ENCODE data around the gene POU3F2.

The POU3F2 gene

DNA sequence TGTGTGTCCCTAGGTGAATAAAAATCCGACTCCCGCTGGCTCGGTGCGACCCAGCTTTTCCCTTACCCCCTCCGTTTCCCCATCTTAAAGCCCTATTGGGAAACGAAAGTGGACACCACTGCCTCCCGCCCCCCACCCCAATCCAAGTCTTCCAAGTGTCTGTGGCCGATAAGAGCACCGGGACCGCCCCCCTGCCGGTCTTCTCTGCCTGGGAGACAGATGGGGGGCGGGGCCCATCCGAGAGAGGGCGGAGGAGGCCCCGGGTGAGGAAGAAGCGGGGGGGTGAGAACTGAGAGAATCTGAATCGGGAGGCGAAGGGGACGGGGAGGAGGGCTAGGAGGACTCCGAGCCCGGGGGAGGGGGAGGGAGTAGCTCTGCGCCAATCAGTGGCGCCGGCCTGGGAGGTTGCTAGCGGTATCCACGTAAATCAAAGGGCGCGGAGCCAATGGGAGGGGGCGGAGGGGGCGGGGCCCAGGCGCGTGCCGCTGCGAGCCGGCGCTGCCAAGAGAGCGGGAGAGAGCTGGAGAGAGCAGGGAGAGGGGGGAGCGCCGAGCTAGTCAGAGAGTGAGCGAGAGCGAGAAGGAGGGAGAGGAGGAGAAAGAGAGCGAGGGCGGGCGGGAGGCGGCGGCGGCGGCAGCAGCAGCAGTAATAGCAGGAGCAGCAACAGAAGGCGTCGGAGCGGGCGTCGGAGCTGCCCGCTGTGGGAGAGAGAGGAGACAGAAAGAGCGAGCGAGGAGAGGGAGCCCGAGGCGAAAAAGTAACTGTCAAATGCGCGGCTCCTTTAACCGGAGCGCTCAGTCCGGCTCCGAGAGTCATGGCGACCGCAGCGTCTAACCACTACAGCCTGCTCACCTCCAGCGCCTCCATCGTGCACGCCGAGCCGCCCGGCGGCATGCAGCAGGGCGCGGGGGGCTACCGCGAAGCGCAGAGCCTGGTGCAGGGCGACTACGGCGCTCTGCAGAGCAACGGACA, at the start of gene POU3F2:
Gene POU3F2 (plus strand): TSS at position 515 of the 972 bp plus-strand sequence. CDS start 300 bp downstream, at position 815.
- DNase-seq: peak; percentile 38 to 57 (median 50)

- no peak for DNase-seq
Measured at GRCh38 chr6:98787435-98787834, 46.9 kb upstream of the POU3F2 start.

GRCh38 chr6:98787961-98788360, 46.4 kb upstream of the POU3F2 start:
- no peak for DNase-seq

DNA sequence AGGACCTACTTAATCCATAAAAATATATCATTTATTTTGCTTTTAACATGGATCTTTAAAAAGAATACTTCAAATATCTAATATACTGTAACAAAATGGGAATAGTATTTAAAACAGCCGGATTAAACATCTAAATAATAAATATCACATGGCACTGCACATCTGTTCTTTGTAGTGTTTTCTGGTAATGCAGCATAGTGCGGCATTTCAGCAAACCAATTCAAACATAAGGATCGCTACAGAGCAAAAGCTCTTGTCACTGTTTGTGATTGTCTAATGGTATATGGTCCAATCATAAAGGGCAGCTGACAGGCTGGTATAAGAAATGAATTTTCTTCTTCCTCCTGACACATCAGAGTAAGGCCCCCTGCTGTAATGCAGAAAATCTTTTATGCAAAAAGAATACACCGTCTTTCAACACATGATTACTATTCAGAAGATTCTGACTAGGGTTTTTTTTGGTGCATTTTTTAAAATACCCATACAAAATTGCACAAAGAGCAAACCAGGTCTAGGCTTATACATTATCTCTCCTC, 40.0 kb upstream of the POU3F2 start:
- no peak for DNase-seq

- no peak for DNase-seq
Measured at GRCh38 chr6:98797217-98797994, 37.0 kb upstream of the POU3F2 start.

GRCh38 chr6:98800866-98801265, 33.5 kb upstream of the POU3F2 start:
- DNase-seq: no peak

DNA sequence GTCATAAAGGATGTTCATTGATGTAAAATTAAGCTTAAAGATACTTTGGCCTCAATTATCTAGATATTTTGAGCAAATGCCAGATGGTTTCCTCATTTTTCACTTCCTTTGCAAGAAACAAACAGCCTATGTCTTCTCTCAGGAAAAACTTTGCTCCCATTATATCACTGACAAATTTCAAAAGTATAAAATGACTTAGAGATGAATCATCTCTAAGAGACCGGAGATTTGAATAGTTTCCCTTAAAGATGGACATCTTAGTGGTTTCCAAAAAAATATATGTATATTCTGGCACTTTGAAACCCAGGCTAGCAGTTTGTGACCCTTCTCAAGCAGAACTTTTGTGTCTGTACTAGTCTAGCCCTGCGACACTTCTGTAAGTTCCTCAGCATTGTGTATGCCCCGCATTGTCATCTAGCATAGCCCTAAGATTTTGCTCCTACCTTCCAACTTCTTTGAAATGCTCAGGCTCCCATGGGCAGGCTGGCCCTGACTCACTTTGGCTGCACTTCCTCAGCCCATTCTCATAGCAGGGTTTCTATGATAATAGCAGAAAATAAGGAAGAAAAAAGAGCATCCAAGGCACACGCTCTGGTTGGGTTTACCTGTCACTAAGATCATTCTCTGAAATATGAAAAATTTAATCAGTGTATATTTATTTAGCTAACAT, 25.7 kb upstream of the POU3F2 start:
- DNase-seq: no peak

DNA sequence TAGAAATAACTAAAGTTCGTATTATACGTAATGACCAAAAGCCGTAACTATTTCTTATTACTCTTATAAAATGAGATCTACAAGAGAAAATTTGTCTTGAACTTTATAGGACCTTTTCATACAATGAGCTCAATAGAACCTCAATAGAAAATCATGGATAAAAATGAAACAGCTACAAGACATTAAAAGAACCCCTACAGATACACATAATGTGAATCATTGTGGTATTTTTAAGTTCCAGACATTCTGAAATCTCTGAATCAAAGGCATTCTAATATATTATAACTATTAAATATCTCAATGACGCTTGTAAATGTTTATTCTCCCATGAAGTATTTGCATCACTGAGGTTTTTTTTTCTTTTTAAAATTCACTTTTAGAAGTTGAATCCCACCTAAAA, 22.2 kb upstream of the POU3F2 start:
- DNase-seq: no peak

- DNase-seq: no peak
Measured at GRCh38 chr6:98816799-98817198, 17.6 kb upstream of the POU3F2 start.

DNA sequence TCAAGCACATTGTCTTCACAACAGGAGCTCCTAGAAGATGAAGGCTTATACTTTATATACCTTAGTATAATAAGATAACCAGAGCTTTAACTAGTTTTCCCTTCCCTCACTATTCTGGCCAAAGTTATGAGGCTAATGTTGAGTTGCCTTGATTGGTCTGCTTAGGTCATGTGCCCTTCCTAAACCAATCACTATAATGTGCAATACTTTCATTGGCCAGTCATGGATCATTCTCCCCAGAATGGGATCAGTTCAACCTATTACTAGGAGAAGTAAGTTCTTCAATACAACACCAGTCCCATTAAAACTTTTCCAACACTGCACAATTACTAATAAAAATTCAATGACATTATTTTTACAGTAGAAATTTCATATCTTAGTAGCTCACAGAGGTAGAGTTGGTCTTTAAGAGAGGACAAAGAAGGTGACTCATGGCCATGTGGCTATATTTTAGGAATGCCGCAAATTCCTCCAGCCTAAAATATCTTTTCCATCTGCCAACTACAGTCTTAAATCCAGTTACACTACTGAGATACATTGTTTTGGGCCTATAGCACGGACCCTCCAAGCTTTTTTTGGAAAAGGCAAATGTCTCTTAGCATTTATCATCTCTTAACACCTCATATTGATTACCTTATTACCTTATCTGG, 12.5 kb upstream of the POU3F2 start:
- DNase-seq: no peak

DNA sequence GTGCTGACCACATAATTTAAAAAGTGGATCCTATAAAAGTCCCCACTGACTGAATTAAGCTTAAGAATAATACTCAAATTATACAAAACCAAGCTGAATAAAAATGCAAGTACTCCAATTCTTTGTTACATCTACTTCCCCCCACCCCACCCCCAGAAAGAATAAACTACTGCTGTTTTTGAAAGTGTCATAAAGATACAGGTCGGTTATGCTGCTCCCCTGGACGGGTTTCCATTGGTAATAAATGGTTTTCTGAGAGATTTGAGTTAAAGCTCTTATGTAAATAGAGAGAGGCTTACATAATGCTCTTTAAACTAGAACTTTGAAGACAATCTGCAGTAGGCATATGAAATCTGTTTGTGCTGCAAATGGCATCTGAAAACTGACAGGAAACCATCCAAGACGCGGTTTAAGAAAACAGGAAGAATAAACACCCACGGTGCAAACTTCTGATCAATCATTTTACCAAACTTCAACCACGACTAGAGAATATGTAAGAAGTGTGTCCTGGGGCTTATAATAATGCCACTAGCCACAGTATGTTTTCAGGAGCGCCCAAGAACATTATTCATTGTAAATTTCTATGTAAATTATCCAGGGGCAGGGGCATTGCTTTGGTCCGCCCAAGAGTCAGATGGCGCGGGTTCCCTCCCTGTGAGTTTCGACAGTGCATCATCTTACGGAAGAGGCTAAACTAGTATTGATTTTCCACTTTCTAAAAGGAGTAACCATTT, 10.8 kb upstream of the POU3F2 start:
- no peak for DNase-seq

- no peak for DNase-seq
Measured at GRCh38 chr6:98824162-98824901, 10.0 kb upstream of the POU3F2 start.

- DNase-seq: no peak
Measured at GRCh38 chr6:98824902-98825599, 9.3 kb upstream of the POU3F2 start.

GRCh38 chr6:98825600-98826230, 8.7 kb upstream of the POU3F2 start:
- DNase-seq: no peak

GRCh38 chr6:98827295-98828159, 6.8 kb upstream of the POU3F2 start:
- no peak for DNase-seq

DNA sequence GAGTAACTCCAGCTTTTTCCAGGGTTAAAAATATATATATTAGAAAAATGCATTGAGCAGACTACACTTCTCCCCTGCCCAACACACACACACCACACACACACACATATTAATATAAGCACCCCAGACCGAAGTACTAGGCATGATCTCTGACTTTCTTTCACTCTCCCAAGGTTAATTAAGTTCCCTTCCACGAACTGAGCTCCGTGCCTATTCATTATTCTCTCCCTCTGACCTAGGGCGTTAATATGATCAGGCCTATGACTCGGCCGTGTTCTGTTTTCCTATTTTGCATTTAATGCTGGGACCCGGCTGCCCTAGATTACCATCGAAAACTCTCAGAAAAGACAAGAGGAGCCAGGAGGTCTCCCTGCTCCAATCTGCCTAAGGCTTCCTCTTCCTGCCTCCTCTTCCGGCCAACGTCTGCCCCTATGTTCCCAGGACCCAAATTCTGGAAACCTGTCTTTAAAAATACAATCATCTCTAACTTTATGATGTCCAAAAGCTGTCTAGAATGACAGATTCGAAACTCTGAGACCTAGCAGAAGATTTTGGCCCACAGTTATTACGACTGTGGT, 6.1 kb upstream of the POU3F2 start:
- DNase-seq: no peak

DNA sequence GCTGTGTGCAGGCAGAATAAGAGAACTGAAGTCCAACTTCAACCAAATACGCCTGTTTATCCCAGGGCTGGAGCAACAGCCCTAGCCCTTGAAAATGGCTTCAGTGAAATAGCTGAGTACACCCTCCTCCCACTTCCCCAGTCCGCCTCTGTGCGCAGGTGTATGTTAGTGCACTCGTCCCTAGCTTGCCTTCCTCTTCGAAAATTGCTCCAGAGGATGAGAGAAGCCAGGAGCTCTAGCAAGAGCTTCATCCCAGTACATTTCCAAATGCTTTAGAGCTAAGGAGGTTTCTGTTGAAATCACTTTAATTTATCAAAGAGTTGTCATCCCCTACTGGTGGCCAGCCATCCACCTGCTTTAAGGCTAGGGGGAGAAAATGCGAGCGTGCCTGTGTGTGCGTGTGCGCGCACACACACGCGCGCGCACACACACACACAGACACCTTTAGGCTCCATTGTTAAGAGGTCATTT, 5.4 kb upstream of the POU3F2 start:
- DNase-seq: no peak

- DNase-seq: no peak
Measured at GRCh38 chr6:98830146-98830545, 4.2 kb upstream of the POU3F2 start.

Measured in stimulated activated naive CD4-positive, alpha-beta T cell (primary cell).